Activated T-cell treated with anti-CD3 and anti-CD28 coated beads, Interleukin-2, amount 50 U/mL, for 24 hours (primary cell): ENCODE results near the gene MRPS18B.

Source experiments
- DNase-seq: peaks from one replicate; pipeline ENCODE4 v3.0.0-alpha.2; 2020
- H3K27ac Mint-ChIP-seq: 2 replicates; pipeline ENCODE4 v1.8.0; 2020; ENCODE audit warnings: mild to moderate bottlenecking, mixed read lengths
- H3K27me3 Mint-ChIP-seq: 2 replicates; pipeline ENCODE4 v1.8.0; 2020; ENCODE audit warnings: mixed read lengths
- H3K36me3 Mint-ChIP-seq: 2 replicates; pipeline ENCODE4 v1.8.0; 2020; ENCODE audit warnings: low read depth, mixed read lengths
- H3K4me1 Mint-ChIP-seq: 2 replicates; pipeline ENCODE4 v1.8.0; 2020; ENCODE audit warnings: low read depth, mixed read lengths
- H3K4me3 Mint-ChIP-seq: 2 replicates; pipeline ENCODE4 v1.8.0; 2020; ENCODE audit warnings: mild to moderate bottlenecking, moderate library complexity, mixed read lengths
- H3K9me3 Mint-ChIP-seq: 2 replicates; pipeline ENCODE4 v1.8.0; 2020; ENCODE audit warnings: mixed read lengths

MRPS18B gene

DNA sequence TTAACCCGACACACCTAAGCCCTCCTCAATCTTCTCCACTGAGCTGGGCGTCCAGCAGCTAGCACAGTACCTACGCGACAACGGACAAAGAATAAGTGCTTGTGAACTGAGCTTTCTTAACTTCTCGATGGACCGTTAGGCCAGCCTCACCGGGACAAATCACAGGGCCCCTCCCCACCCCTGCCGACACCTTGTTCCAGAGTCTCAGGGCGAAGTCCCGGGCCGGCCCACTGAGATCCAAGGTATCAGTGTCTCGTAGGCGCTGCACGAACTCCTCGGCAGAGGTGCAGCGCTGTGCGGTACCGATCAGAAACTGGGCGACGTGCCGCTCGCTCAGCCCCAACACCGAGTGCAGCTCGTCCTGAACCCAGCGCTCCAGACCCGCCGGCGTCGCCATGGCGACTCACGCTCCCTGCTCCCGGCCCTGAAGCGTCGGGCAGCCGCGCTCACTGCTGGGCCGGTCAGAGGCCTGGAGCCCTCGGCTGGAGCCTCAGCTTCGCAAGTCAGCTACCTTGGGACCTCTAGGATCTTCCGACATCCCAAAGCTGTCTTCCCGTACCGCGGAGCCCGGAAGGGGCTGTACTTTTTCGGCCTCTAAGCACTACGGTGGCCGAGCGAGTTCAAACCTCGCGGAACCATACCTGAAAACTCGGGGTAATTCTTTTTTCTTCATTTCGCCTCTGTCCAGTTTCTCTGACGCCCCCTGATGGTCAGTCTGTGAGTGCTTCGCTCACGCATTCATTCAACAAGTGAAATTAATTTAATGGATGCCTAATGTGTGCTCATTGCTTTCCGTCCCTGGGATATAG is 55.0 kb downstream of the MRPS18B start, which contains the start of gene DHX16:
Gene DHX16, minus strand, starts transcription at position 562 of the 809 bp plus-strand sequence. Its CDS starts 165 bp downstream, at position 397.
- Mint-ChIP-seq H3K4me1 (peaks cover 34% of the 10 kb centered on the region), H3K27me3 (no peaks in the 10 kb centered on the region), H3K9me3 (no peaks in the 10 kb centered on the region), H3K36me3 (peaks cover 56% of the 10 kb centered on the region), H3K4me3 (peak within 1 kb of the TSS; percentile 93), H3K27ac (peak within 1 kb of the TSS; percentile 79)
- peak; percentile 90 for DNase-seq
